ENCODE measurements around the gene SHOC1.

GRCh38 chr9:111843971-111844370 lies 49.2 kb upstream of the SHOC1 start:
- TF ChIP-seq CTCF (conservative IDR thresholded peaks at IDR 0.05) (no peak), EZH2 (IDR thresholded peaks at IDR 0.05; ENCODE audit: low read depth) (no peak)

Data from PC-9 (cell line).